T-helper 2 cell treated with Interferon-gamma antibody and Interleukin-4, amounts not matched to agents 100 ng/mL and 5 ng/mL, for 36 hours (primary cell): ENCODE results near the gene LRRC8A. TPM values are rescaled to one million over a fixed set of nuclear protein-coding genes. Genes with fewer than 3 reads are reported as not detected.
"Not testable (repeated sequence)": the region's sequence is repeated elsewhere in the genome, so short reads cannot be mapped to it uniquely, and the experiment has no call there.

Experiments used
- intact Hi-C: fragments of 100-400 bp; cut with micrococcal nuclease; formaldehyde crosslinking; loops from one replicate; pipeline ENCODE4 v1.15.1; 2023
- total RNA-seq: library from RNA; stranded (reverse); gene quantifications from 2 replicates; pipeline ENCODE4 v1.2.3, GENCODE V29; 2022

Gene LRRC8A
- total RNA-seq, 1 donor from 2014 or later, result 53.1 TPM

- intact Hi-C loops, result loop anchor here (1.0 to 5.0 kb wide), 2 partner anchors 65 to 84 kb away; partner anchors contain the start of genes DOLK and NUP188
Observed at GRCh38 chr9:128863647-128864046, 18.3 kb upstream of the LRRC8A start.

- intact Hi-C loops, result no loop called here
Observed at GRCh38 chr9:128870128-128870940, 11.6 kb upstream of the LRRC8A start.

- intact Hi-C loops, result not testable (repeated sequence)
Observed at GRCh38 chr9:128870941-128871265, 11.0 kb upstream of the LRRC8A start.

GRCh38 chr9:128877852-128878251 is 4.1 kb upstream of the LRRC8A start:
- intact Hi-C loops, result no loop called here

GRCh38 chr9:128882677-128883603 is 1.0 kb downstream of the LRRC8A start:
- intact Hi-C loops, result loop anchor here (1.0 to 5.0 kb wide), 8 partner anchors 56 to 426 kb away; partner anchors contain the start of genes CRAT, DOLK, IER5L and MIGA2

- intact Hi-C loops, result loop anchor here (5.0 kb wide), 4 partner anchors 57 to 427 kb away; partner anchors contain the start of genes CRAT, IER5L, ODF2 and PTPA
Observed at GRCh38 chr9:128884164-128884563, 2.2 kb downstream of the LRRC8A start.

- intact Hi-C loops, result no loop called here
Observed at GRCh38 chr9:128885376-128885775, 3.4 kb downstream of the LRRC8A start.

- intact Hi-C loops, result no loop called here
Observed at GRCh38 chr9:128885798-128886197, 3.9 kb downstream of the LRRC8A start.

- intact Hi-C loops, result no loop called here
Observed at GRCh38 chr9:128886211-128886891, 4.4 kb downstream of the LRRC8A start.

- intact Hi-C loops, result no loop called here
Observed at GRCh38 chr9:128887049-128887448, 5.1 kb downstream of the LRRC8A start.

- intact Hi-C loops, result no loop called here
Observed at GRCh38 chr9:128887914-128888350, 6.0 kb downstream of the LRRC8A start.

- intact Hi-C loops, result no loop called here
Observed at GRCh38 chr9:128891321-128892220, 9.6 kb downstream of the LRRC8A start.

GRCh38 chr9:128892221-128892921 is 10.4 kb downstream of the LRRC8A start:
- intact Hi-C loops, result no loop called here

GRCh38 chr9:128893354-128893753 is 11.4 kb downstream of the LRRC8A start:
- intact Hi-C loops, result no loop called here

- intact Hi-C loops, result no loop called here
Observed at GRCh38 chr9:128894764-128895163, 12.8 kb downstream of the LRRC8A start.

- intact Hi-C loops, result no loop called here
Observed at GRCh38 chr9:128895556-128895955, 13.6 kb downstream of the LRRC8A start.

GRCh38 chr9:128898382-128898781 is 16.4 kb downstream of the LRRC8A start:
- intact Hi-C loops, result no loop called here

GRCh38 chr9:128898845-128899565 is 17.1 kb downstream of the LRRC8A start:
- intact Hi-C loops, result no loop called here
